ENCODE measurements around the gene RPL29.

RPL29 gene

GRCh38 chr3:52025453-52025852, 29.8 kb upstream of the RPL29 start:
- DNase-seq (ENCODE audit: low read depth in 2 of 2), result no peak

GRCh38 chr3:52024765-52025452, 29.2 kb upstream of the RPL29 start:
- DNase-seq (ENCODE audit: low read depth in 2 of 2), result no peak

- no peak for DNase-seq (ENCODE audit: low read depth in 2 of 2)
These were observed 28.4 kb upstream of the RPL29 start for GRCh38 chr3:52023860-52024764.

GRCh38 chr3:52023101-52023770, 27.5 kb upstream of the RPL29 start:
- DNase-seq (ENCODE audit: low read depth in 2 of 2), result no peak

GRCh38 chr3:52022323-52023100, 26.8 kb upstream of the RPL29 start:
- no peak for DNase-seq (ENCODE audit: low read depth in 2 of 2)

- no peak for DNase-seq (ENCODE audit: low read depth in 2 of 2)
These were observed 26.0 kb upstream of the RPL29 start for GRCh38 chr3:52021489-52022268.

- DNase-seq (ENCODE audit: low read depth in 2 of 2), result no peak
These were observed 25.1 kb upstream of the RPL29 start for GRCh38 chr3:52020796-52021195.

- DNase-seq (ENCODE audit: low read depth in 2 of 2), result no peak
These were observed 23.8 kb upstream of the RPL29 start for GRCh38 chr3:52019352-52020080.

GRCh38 chr3:52018319-52019000, 22.8 kb upstream of the RPL29 start:
- DNase-seq (ENCODE audit: low read depth in 2 of 2), result no peak

GRCh38 chr3:52017586-52017985, 21.9 kb upstream of the RPL29 start:
- no peak for DNase-seq (ENCODE audit: low read depth in 2 of 2)

- DNase-seq (ENCODE audit: low read depth in 2 of 2), result no peak
These were observed 19.9 kb upstream of the RPL29 start for GRCh38 chr3:52015438-52016228.

GRCh38 chr3:52014613-52015012, 18.9 kb upstream of the RPL29 start:
- DNase-seq (ENCODE audit: low read depth in 2 of 2), result no peak

- no peak for DNase-seq (ENCODE audit: low read depth in 2 of 2)
These were observed 18.3 kb upstream of the RPL29 start for GRCh38 chr3:52013802-52014598.

GRCh38 chr3:52012699-52013098, 17.0 kb upstream of the RPL29 start:
- no peak for DNase-seq (ENCODE audit: low read depth in 2 of 2)

- no peak for DNase-seq (ENCODE audit: low read depth in 2 of 2)
These were observed 14.7 kb upstream of the RPL29 start for GRCh38 chr3:52010431-52010830.

GRCh38 chr3:52007291-52007690, 11.6 kb upstream of the RPL29 start:
- no peak for DNase-seq (ENCODE audit: low read depth in 2 of 2)

GRCh38 chr3:52006820-52007133, 11.1 kb upstream of the RPL29 start:
- no peak for DNase-seq (ENCODE audit: low read depth in 2 of 2)

Measured in stimulated activated CD4-positive, alpha-beta T cell treated with anti-CD3 and anti-CD28 coated beads, Interleukin-15, amount 100 ng/mL, for 48 hours (primary cell).